Measurements from ENCODE around the gene CSAG2.
A peak's percentile ranks its signal among the peaks of the same experiment; 100 is the strongest.
"Not testable (repeated sequence)": the region's sequence is repeated elsewhere in the genome, so short reads cannot be mapped to it uniquely, and the experiment has no call there.

The CSAG2 gene, protein sequence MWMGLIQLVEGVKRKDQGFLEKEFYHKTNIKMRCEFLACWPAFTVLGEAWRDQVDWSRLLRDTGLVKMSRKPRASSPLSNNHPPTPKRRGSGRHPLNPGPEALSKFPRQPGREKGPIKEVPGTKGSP

DNA sequence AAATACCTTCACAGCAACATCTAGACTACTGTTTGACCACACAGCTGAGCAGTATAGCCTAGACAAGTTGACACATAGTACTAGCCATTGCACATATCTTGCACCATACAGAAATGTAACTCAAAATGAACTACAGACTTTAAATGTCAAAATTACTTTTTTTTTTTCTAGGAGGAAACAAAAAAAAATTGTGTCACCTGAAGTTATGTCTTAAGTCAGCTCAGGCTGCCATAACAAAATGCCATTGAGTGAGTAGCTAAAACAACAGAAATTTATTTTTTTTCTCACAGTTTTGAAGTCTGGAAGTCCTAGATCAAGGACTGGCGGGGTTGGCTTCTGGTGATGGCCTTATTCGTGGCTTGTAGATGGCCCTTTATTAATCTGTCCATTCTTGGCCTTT is at the start of gene CSAG2:
CSAG2 (minus strand) TSS at position 101 of the 400 bp plus-strand sequence. CDS start 161 bp downstream, outside the sequence.
- DNase-seq = not testable (repeated sequence)

DNA sequence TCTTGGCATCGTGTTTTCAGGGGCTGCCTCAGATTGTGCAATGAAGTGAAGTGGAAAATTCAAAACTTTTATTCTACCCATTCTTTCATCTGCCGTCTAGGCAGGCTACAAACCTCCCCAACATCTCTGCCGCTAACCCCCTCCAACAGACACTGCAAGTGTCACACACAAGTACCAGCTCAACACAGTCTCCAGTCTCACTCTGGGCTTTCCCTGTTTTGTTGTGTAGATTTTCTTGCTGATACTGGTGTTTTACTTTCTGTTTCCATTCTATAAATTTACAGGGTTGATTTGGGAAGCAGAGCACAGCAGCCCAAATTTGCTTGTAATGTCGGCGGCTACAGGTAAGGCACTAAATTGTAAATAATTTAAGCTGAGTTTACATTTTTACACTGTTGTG is 45.8 kb upstream of the CSAG2 start:
- not testable (repeated sequence) for DNase-seq

DNA sequence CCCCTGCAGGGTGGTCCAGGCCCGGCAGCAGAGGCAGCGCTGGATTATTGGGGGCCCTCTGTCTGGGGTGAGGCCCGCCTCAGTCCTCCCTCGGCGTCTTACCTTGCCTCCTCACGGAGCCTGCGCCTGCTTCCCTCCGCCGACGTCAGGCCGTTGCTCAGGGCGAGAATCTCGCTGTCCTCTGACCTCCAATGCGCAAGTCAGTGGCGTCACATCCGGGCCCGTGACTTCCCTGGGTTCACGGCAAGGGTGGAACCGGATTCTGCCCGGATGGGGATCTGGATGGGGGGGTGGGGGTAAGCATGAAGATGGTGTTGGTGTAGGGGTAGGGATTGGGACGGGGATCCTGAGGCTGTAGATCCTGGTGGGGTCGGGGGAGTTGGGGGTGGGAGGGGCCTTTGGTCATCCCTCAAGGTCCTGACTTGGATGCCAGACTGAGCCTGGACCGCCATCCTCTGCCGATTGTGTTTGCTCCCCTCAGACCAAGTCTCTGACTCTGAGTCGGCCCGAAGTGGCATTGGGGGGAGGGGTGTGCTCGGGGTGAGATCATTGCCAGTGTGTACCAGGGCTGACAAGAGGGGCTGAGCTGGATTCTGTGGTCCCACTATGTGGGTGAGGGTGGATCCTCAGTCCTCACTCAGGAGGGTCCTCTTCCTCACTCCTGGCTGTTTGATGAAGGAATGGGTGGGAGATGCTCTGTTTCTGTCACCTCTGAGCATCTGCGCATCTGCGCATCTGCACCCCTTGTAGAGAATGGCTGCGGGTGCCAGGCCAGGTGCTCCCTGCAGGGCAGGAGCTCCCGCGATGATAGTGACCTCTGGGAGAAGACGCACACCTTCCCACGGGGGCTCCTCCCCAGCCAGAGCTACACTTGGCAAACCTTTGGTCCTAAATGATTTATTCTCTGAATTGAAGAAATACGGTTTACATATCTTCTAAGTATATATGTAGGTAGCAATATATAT is 44.9 kb upstream of the CSAG2 start, which contains the start of gene MAGEA2:
MAGEA2 (minus strand) TSS at position 157 of the 965 bp plus-strand sequence. CDS start 2,479 bp downstream, outside the sequence.
- not testable (repeated sequence) for DNase-seq

DNA sequence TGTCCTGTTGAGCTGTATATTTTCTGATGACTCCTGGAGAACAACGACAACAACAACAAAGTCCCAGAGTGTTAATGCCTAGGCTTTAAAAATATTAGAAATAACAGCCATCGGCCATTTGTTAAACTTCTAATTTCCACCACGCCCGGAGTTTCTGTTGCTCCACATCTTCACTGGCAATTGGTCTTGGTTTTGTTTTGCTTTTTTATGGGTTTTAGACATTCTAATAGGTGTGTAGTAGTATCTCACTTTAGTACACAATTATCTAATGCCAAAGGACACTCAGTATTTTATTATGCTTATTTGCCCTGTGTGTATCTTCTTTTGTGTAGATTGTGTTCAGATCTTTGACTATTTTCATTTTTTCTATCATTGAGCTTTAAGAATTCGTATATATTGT is 29.5 kb upstream of the CSAG2 start:
- DNase-seq = no peak

DNA sequence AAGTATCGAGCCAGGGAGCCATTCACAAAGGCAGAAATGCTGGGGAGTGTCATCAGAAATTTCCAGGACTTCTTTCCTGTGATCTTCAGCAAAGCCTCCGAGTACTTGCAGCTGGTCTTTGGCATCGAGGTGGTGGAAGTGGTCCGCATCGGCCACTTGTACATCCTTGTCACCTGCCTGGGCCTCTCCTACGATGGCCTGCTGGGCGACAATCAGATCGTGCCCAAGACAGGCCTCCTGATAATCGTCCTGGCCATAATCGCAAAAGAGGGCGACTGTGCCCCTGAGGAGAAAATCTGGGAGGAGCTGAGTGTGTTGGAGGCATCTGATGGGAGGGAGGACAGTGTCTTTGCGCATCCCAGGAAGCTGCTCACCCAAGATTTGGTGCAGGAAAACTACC is 27.5 kb upstream of the CSAG2 start:
- not testable (repeated sequence) for DNase-seq

DNA sequence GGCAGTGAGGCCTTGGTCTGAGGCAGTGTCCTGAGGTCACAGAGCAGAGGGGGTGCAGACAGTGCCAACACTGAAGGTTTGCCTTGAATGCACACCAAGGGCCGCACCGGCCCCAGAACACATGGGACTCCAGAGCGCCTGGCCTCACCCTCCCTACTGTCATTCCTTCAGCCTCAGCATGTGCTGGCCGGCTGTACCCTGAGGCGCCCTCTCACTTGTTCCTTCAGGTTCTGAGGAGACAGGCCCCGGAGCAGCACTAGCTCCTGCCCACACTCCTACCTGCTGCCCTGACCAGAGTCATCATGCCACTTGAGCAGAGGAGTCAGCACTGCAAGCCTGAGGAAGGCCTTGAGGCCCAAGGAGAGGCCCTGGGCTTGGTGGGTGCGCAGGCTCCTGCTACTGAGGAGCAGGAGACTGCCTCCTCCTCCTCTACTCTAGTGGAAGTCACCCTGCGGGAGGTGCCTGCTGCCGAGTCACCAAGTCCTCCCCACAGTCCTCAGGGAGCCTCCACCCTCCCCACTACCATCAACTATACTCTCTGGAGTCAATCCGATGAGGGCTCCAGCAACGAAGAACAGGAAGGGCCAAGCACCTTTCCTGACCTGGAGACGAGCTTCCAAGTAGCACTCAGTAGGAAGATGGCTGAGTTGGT is 26.9 kb upstream of the CSAG2 start:
- DNase-seq = no peak

DNA sequence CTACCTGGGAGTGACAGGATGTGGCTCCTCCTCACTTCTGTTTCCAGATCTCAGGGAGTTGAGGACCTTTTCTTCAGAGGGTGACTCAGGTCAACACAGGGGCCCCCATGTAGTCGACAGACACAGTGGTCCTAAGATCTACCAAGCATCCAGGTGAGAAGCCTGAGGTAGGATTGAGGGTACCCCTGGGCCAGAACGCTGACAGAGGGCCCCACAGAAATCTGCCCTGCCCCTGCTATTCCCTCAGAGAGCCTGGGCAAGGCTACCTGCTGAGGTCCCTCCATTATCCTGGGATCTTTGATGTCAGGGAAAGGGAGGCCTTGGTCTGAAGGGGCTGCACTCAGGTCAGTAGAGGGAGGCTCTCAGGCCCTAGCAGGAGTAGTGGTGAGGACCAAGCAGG is 26.0 kb upstream of the CSAG2 start:
- no peak for DNase-seq

DNA sequence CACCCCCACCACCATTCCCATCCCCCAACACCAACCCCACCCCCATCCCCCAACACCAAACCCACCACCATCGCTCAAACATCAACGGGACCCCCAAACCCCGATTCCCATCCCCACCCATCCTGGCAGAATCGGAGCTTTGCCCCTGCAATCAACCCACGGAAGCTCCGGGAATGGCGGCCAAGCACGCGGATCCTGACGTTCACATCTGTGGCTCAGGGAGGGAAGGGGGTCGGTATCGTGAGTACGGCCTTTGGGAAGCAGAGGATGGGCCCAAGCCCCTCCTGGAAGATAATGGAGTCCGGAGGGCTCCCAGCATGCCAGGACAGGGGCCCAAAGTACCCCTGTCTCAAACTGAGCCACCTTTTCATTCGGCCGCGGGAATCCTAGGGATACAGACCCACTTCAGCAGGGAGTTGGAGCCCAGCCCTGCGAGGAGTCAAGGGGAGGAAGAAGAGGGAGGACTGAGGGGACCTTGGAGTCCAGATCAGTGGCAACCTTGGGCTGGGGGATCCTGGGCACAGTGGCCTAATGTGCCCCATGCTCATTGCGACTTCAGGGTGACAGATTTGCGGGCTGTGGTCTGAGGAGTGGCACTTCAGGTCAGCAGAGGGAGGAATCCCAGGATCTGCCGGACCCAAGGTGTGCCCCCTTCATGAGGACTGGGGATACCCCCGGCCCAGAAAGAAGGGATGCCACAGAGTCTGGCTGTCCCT is 25.2 kb upstream of the CSAG2 start:
- not testable (repeated sequence) for DNase-seq

DNA sequence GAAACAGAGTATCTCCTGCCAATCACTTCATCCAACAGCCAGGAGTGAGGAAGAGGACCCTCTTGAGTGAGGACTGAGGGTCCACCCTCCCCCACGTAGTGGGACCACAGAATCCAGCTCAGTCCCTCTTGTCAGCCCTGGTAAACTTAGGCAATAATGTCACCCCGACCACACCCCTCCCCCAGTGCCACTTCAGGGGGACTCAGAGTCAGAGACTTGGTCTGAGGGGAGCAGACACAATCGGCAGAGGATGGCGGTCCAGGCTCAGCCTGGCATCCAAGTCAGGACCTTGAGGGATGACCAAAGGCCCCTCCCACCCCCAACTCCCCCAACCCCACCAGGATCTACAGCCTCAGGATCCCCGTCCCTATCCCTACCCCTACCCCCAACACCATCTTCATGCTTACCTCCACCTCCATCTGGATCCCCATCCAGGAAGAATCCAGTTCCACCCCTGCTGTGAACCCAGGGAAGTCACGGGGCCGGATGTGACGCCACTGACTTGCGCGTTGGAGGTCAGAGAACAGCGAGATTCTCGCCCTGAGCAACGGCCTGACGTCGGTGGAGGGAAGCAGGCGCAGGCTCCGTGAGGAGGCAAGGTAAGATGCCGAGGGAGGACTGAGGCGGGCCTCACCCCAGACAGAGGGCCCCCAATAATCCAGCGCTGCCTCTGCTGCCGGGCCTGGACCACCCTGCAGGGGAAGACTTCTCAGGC is 24.3 kb upstream of the CSAG2 start, which contains the start of the genes CSAG1 and MAGEA12:
CSAG1 (minus strand) TSS at position 461 of the 715 bp plus-strand sequence. CDS start 1,261 bp downstream, outside the sequence.
MAGEA12 (plus strand) TSS at position 497 of the 715 bp plus-strand sequence. CDS start 2,405 bp downstream, outside the sequence.
- no peak for DNase-seq

DNA sequence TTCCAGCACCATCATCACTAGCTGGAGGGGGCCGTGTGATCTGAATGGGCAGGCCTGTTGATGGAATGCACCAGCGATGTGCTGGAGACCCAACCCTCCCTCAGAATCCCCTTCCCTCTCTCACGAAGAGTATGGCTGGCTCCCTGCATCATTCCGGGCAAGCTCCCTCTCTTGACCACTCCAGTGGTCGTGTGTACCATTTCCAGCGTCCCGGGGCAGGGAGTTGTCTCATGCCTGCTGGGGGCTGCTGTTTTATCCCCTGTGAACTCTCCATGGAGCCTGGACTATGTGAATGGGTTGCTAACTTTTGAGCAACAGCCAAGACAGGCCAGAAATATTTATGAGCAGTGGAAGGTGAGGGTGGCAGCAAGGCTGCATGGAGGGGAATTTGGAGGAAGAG is 16.3 kb upstream of the CSAG2 start:
- no peak for DNase-seq

DNA sequence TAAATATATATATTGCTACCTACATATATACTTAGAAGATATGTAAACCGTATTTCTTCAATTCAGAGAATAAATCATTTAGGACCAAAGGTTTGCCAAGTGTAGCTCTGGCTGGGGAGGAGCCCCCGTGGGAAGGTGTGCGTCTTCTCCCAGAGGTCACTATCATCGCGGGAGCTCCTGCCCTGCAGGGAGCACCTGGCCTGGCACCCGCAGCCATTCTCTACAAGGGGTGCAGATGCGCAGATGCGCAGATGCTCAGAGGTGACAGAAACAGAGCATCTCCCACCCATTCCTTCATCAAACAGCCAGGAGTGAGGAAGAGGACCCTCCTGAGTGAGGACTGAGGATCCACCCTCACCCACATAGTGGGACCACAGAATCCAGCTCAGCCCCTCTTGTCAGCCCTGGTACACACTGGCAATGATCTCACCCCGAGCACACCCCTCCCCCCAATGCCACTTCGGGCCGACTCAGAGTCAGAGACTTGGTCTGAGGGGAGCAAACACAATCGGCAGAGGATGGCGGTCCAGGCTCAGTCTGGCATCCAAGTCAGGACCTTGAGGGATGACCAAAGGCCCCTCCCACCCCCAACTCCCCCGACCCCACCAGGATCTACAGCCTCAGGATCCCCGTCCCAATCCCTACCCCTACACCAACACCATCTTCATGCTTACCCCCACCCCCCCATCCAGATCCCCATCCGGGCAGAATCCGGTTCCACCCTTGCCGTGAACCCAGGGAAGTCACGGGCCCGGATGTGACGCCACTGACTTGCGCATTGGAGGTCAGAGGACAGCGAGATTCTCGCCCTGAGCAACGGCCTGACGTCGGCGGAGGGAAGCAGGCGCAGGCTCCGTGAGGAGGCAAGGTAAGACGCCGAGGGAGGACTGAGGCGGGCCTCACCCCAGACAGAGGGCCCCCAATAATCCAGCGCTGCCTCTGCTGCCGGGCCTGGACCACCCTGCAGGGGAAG is 5.0 kb upstream of the CSAG2 start, which contains the start of gene MAGEA2B:
MAGEA2B (plus strand) TSS at position 814 of the 973 bp plus-strand sequence. CDS start 2,479 bp downstream, outside the sequence.
- not testable (repeated sequence) for DNase-seq

DNA sequence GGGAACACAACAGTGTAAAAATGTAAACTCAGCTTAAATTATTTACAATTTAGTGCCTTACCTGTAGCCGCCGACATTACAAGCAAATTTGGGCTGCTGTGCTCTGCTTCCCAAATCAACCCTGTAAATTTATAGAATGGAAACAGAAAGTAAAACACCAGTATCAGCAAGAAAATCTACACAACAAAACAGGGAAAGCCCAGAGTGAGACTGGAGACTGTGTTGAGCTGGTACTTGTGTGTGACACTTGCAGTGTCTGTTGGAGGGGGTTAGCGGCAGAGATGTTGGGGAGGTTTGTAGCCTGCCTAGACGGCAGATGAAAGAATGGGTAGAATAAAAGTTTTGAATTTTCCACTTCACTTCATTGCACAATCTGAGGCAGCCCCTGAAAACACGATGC is 4.1 kb upstream of the CSAG2 start:
- not testable (repeated sequence) for DNase-seq

DNA sequence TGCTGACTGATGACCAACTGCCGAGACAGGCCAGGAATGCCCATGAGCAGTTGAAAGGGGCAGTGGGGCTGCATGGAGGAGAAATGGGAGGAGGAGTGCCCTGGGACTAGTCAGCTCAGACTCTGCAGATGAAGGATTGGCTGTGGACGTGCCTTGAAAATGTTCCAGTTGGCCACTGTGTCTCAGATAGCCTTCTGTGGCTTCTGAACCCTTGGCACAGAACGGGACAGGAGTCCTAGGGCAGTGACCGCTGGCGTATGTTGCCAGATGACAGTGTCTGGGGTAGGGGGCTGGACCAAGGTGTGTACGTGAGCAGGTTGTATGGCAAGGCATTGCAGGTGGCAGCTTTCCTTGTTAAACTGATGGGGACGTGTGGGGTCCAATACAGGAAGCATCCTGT is 2.6 kb downstream of the CSAG2 start:
- not testable (repeated sequence) for DNase-seq

DNA sequence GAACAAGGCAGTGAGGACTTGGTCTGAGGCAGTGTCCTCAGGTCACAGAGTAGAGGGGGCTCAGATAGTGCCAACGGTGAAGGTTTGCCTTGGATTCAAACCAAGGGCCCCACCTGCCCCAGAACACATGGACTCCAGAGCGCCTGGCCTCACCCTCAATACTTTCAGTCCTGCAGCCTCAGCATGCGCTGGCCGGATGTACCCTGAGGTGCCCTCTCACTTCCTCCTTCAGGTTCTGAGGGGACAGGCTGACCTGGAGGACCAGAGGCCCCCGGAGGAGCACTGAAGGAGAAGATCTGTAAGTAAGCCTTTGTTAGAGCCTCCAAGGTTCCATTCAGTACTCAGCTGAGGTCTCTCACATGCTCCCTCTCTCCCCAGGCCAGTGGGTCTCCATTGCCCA is 8.7 kb downstream of the CSAG2 start:
- DNase-seq = peak in 1 of 2 donors; percentile 8

DNA sequence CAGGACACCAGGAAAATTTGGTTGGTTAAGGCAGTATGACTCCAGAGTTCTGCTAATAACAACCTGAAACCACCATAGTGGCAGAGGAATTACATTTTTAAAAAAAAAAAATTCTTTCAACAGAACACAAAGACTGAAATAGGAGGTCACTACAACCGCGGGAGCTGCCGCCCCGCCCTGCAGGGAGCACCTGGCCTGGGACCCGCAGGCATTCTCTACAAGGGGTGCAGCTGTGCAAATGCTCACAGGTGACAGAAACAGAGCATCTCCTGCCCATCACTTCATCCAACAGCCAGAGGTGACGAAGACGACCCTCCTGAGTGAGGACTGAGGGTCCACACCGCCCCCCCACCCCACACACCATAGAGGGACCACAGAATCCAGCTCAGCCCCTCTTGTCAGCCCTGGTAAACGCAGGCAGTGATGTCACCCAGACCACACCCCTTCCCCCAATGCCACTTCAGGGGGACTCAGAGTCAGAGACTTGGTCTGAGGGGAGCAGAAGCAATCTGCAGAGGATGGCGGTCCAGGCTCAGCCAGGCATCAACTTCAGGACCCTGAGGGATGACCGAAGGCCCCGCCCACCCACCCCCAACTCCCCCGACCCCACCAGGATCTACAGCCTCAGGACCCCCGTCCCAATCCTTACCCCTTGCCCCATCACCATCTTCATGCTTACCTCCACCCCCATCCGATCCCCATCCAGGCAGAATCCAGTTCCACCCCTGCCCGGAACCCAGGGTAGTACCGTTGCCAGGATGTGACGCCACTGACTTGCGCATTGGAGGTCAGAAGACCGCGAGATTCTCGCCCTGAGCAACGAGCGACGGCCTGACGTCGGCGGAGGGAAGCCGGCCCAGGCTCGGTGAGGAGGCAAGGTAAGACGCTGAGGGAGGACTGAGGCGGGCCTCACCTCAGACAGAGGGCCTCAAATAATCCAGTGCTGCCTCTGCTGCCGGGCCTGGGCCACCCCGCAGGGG is 10.8 kb downstream of the CSAG2 start, which contains the start of gene MAGEA3:
MAGEA3 (plus strand) TSS at position 843 of the 980 bp plus-strand sequence. CDS start 2,039 bp downstream, outside the sequence.
- DNase-seq = not testable (repeated sequence)

DNA sequence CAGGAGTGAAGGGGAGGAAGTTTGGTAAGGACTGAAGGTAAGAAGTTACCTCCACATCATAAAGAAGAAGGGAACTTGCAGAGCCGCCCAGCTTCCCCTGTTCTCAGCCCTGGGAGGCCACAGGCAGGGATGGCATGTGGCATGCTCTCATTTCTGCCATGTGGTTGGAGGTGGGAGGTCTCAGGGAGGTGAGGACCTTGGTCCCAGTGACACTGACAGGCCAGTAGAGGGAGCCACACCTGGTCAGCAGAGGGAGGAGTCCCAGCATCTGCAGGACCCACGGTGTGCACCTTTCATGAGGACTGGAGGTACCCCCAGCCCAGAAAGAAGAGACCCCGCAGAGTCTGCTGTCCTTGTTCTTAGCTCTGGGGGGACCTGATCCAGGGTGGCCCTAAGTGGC is 28.1 kb downstream of the CSAG2 start:
- DNase-seq = not testable (repeated sequence)

DNA sequence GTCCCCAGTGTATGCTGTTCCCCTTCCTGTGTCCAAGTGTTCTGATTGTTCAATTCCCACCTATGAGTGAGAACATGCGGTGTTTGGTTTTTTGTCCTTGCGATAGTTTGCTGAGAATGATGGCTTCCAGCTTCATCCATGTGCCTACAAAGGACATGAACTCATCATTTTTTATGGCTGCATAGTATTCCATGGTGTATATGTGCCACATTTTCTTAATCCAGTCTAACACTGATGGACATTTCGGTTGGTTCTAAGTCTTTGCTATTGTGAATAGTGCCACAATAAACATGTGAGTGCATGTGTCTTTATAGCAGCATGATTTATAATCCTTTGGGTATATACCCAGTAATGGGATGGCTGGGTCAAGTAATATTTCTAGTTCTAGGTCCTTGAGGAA is 34.4 kb downstream of the CSAG2 start:
- DNase-seq = not testable (repeated sequence)

DNA sequence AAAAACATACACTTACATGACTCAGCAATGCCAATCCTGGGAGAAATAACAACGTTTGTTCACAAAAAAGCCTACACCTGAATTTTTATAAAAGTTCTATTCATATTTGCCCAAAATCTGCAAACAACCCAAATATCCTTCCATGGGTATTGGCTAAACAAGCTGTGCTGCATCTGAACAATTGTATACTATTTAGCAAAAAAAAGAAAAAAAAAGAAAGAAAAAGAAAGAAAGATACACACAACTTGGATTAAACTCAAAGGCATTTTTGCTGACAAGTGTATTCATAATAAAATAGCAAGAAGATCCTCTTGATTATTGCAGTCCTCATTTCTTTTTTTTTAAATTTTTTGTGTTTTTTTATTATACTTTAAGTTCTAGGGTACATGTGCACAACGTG is 34.9 kb downstream of the CSAG2 start:
- DNase-seq = no peak

DNA sequence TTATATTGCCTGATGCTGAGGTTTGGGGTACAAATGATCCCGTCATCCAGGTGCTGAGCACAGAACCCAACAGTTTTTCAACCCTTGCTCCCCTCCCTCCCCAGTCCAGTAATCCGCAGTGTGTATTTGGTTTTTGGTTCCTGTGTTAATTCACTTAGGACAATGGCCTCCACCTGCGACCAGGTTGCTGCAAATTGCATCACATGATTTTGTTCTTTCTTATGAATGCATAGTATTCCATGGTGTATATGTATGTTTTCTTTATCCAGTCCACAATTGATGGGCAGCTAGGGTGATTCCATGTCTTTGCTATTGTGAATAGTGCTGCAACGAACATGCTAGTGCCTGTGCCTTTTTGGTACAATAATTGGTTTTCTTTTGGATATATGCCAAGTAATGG is 46.0 kb downstream of the CSAG2 start:
- no peak for DNase-seq

Measured in CD4-positive, alpha-beta T cell treated with Interleukin-4 for 1 hour (primary cell).